ENCODE data around the gene DCAF15.

The DCAF15 gene, protein sequence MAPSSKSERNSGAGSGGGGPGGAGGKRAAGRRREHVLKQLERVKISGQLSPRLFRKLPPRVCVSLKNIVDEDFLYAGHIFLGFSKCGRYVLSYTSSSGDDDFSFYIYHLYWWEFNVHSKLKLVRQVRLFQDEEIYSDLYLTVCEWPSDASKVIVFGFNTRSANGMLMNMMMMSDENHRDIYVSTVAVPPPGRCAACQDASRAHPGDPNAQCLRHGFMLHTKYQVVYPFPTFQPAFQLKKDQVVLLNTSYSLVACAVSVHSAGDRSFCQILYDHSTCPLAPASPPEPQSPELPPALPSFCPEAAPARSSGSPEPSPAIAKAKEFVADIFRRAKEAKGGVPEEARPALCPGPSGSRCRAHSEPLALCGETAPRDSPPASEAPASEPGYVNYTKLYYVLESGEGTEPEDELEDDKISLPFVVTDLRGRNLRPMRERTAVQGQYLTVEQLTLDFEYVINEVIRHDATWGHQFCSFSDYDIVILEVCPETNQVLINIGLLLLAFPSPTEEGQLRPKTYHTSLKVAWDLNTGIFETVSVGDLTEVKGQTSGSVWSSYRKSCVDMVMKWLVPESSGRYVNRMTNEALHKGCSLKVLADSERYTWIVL

DNA sequence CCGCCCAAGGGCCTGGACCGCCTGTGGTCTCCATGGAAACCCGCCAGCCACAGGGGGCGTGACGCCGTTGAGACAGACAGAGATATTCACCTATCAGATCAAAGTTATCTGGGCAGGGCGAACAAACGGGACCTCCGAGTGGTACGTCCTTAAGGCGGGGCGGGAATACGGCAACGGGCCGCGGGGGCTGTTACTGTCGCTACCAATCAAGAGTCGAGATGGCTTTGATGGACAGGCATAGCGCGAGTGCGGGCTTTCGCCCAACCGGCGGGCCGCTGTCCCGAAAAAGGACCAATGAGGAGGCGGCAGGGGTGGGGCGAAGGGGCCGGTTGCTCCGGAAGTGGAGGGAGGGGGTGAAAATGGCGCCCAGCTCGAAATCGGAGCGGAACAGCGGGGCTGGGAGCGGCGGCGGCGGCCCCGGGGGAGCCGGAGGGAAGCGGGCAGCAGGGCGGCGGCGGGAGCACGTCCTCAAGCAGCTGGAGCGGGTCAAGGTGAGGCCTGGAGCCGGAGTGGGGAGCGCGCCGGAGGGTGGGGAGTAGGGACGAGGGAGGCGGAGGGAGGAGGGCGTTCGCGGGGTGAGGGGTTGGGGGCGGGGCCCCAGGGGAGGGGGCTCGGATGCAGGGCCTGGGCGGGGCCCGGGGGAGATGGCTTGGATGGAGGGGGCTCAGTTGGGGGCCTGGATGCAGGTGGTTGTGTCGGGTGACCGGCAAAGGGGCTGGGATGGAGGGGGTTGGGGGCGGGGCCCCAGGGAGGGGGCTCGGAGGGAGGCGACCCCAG is at the start of gene DCAF15:
Gene DCAF15 (plus strand): TSS at position 356 of the 777 bp plus-strand sequence. CDS start 4 bp downstream, at position 360.
- TF ChIP-seq, protein P1, sequence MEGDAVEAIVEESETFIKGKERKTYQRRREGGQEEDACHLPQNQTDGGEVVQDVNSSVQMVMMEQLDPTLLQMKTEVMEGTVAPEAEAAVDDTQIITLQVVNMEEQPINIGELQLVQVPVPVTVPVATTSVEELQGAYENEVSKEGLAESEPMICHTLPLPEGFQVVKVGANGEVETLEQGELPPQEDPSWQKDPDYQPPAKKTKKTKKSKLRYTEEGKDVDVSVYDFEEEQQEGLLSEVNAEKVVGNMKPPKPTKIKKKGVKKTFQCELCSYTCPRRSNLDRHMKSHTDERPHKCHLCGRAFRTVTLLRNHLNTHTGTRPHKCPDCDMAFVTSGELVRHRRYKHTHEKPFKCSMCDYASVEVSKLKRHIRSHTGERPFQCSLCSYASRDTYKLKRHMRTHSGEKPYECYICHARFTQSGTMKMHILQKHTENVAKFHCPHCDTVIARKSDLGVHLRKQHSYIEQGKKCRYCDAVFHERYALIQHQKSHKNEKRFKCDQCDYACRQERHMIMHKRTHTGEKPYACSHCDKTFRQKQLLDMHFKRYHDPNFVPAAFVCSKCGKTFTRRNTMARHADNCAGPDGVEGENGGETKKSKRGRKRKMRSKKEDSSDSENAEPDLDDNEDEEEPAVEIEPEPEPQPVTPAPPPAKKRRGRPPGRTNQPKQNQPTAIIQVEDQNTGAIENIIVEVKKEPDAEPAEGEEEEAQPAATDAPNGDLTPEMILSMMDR (conservative IDR thresholded peaks at IDR 0.05; ENCODE audit: low read length): no peak
- peak; percentile 100 for DNase-seq (ENCODE audit: low read depth)
- peak within 1 kb of the TSS; percentile 85 for H3K4me3 ChIP-seq (ENCODE audit: low read length)

- TF ChIP-seq, protein P1 (conservative IDR thresholded peaks at IDR 0.05; ENCODE audit: low read length): peak; percentile 28
- no peak for DNase-seq (ENCODE audit: low read depth)
- H3K4me3 ChIP-seq (ENCODE audit: low read length): no peak overlapping the region
Measured at GRCh38 chr19:13902993-13903555, 49.2 kb upstream of the DCAF15 start.

DNA sequence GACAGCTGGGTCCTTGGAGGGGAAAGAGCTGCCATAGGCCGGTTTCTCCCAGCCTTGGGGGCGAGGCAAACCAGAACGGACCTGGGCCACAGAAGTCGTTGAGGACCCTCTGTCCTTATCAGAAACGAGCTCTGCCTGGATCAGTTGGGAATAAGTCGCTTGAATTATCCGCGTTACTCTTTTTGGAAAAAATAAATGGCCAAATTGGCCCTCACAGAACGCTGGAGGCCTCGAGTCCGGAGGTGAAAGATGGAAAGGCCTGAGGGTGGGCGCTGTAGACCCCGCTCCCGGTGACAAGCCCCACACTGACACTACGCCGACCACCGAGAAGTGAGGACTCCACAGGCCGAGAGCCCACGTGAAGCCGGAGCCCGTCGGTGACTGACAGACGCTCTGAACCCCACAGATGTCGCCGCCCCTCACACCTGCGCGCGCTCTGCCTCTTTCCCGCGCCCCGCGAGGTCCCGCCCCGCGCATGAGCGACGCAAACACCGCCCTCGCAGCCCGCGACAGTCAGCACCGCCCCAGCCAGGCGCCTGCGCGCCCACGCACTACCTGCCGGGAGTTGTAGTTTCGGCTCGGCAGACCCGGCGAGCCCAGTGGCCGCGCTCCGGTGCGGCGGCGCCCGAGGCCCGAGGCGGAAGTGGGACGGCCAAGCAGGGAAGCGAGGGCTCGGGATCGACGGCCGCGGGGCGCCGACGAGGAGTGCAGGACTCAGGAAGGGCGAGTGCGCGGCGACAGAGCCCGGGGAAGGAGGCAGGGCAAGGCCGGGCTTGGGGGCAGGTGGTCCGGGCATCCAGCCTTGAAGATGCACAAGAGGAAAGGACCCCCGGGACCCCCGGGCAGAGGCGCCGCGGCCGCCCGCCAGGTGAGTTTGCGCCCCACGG is 46.4 kb upstream of the DCAF15 start, which contains the start of the genes BRME1 and CC2D1A:
Gene BRME1 (minus strand): TSS at position 484 of the 887 bp plus-strand sequence. CDS start 1,225 bp downstream, outside the sequence.
Gene CC2D1A (plus strand): TSS at position 568 of the 887 bp plus-strand sequence. CDS start 241 bp downstream, at position 809.
- H3K4me3 ChIP-seq (ENCODE audit: low read length): peak within 1 kb of the TSS; percentile 78
- DNase-seq (ENCODE audit: low read depth): peak; percentile 76
- TF ChIP-seq, protein P1 (conservative IDR thresholded peaks at IDR 0.05; ENCODE audit: low read length): no peak

DNA sequence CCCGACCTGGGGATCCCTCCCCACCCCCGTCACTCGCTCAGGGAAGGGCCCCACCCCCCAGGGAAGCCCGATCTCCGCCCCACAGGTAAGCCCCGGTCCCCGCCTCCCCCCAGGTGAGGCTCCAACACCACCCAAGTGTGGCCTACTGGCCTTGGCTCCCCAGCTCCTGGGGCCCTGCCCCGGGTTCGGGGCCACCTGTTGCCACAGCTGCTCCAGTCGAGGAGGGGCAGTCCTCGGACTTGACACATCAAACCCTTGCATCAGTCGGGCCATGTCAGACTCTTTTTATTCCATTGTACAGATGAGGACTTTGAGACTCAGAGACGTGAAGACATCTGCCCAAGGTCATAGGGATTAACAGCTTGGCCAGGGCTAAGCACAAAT is 45.8 kb upstream of the DCAF15 start:
- peak overlapping the region; percentile 78 for H3K4me3 ChIP-seq (ENCODE audit: low read length)
- TF ChIP-seq, protein P1 (conservative IDR thresholded peaks at IDR 0.05; ENCODE audit: low read length): no peak
- peak; percentile 9 for DNase-seq (ENCODE audit: low read depth)

GRCh38 chr19:13906910-13907309 is 45.4 kb upstream of the DCAF15 start:
- DNase-seq (ENCODE audit: low read depth): no peak
- H3K4me3 ChIP-seq (ENCODE audit: low read length): peak overlapping the region; percentile 78
- TF ChIP-seq, protein P1 (conservative IDR thresholded peaks at IDR 0.05; ENCODE audit: low read length): no peak

DNA sequence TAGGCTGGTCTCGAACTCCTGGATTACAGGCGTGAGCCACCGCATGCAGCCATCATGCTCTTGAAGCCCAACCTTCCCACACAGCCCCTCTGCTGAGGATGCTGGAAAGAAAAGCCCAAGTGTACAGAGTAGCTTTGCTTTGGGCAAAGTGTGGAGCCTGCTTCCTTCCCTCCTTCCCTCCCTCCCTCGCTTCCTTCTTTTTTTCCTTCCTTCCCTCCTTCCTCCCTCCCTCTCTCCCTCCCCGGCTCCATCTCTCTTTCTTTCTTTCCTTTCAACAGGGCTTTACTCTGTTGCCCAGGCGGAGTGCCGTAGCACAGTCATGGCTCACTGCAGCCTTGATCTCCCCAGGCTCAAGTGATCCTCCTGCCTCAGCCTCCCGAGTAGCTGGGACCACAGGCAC is 43.6 kb upstream of the DCAF15 start:
- TF ChIP-seq, protein P1 (conservative IDR thresholded peaks at IDR 0.05; ENCODE audit: low read length): no peak

More for the DNA sequence above, 43.6 kb upstream of the DCAF15 start:
- DNase-seq (ENCODE audit: low read depth): no peak
- H3K4me3 ChIP-seq (ENCODE audit: low read length): no peak overlapping the region
